Right lobe of liver (tissue), 4 donors: Measurements from ENCODE around the gene CDK14.
"Not testable (repeated sequence)": the region's sequence is repeated elsewhere in the genome, so short reads cannot be mapped to it uniquely, and the experiment has no call there.

ENCODE experiments used
- POLR2A ChIP-seq: fragments of 450-650 bp; IDR thresholded peaks from one replicate; pipeline ENCODE4 v1.6.1; 2017; ENCODE audit warnings: antibody characterized with exemption, mild to moderate bottlenecking
- TF ChIP-seq, protein P1 (sequence below), 4 donors: fragments of 200-600 bp in 3 of 4; fragments of 450-650 bp in 1 of 4; IDR thresholded peaks; one replicate each; pipeline versions ENCODE4 v1.5.1 to v1.8.0; 2016 to 2022; ENCODE audit warnings: antibody characterized with exemption in 4 of 4, mild to moderate bottlenecking in 2 of 4
- donor health status: DM: no; HTN: no; CAD: no.
- donor health status: DM: no; HTN: no; CAD: no.
- donor health status: DM: no; HTN: yes; CAD: no.

DNA sequence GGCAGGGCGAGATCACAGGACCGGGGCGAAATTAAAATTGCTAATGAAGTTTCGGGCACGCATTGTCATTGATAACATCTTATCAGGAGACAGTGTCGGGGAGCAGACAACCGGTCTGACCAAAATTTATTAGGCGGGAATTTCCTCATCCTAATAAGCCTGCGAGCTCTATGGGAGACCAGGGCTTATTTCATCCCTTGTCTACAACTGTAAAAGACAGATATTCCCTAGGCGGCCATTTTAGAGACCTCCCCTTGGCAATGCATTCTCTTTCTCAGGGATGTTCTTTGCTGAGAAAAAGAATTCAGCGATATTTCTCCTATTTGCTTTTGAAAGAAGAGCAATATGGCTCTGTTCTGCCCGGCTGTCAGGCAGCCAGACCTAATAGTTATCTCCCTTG, 198.1 kb downstream of the CDK14 start:
- TF ChIP-seq, protein P1, sequence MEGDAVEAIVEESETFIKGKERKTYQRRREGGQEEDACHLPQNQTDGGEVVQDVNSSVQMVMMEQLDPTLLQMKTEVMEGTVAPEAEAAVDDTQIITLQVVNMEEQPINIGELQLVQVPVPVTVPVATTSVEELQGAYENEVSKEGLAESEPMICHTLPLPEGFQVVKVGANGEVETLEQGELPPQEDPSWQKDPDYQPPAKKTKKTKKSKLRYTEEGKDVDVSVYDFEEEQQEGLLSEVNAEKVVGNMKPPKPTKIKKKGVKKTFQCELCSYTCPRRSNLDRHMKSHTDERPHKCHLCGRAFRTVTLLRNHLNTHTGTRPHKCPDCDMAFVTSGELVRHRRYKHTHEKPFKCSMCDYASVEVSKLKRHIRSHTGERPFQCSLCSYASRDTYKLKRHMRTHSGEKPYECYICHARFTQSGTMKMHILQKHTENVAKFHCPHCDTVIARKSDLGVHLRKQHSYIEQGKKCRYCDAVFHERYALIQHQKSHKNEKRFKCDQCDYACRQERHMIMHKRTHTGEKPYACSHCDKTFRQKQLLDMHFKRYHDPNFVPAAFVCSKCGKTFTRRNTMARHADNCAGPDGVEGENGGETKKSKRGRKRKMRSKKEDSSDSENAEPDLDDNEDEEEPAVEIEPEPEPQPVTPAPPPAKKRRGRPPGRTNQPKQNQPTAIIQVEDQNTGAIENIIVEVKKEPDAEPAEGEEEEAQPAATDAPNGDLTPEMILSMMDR (IDR thresholded peaks at IDR 0.05): not testable (repeated sequence)
- TF ChIP-seq POLR2A: not testable (repeated sequence)
